Measurements from ENCODE around the gene ARFGAP3.

Gene ARFGAP3

GRCh38 chr22:42833104-42833503 is 24.0 kb downstream of the ARFGAP3 start:
- no peak overlapping the region for H3K4me3 ChIP-seq (ENCODE audit: low read depth, low read length)
- POLR2A ChIA-PET = interaction anchor here (0.6 kb wide), 1 partner anchor 175 kb away, joined by 4 read pairs; no protein-coding TSS in a partner anchor
- TF ChIP-seq ZNF324 (tag by site-specific recombination; IDR thresholded peaks at IDR 0.05) = no peak
- no peak for TF ChIP-seq ZBTB6 (tag by site-specific recombination; IDR thresholded peaks at IDR 0.05)
- no peak for TF ChIP-seq ZNF571 (tag by site-specific recombination; IDR thresholded peaks at IDR 0.05)
- TF ChIP-seq MZF1 (tag by site-specific recombination; IDR thresholded peaks at IDR 0.05; ENCODE audit: borderline replicate concordance) = no peak
- TF ChIP-seq FEZF1 (tag by site-specific recombination; IDR thresholded peaks at IDR 0.05) = no peak
- no peak for TF ChIP-seq ZIC2 (tag by site-specific recombination; IDR thresholded peaks at IDR 0.05)
- no peak for TF ChIP-seq ZNF423 (tag by site-specific recombination; IDR thresholded peaks at IDR 0.05)
- TF ChIP-seq ZFP3 (tag by site-specific recombination; IDR thresholded peaks at IDR 0.05; ENCODE audit: low read depth) = no peak
- no peak; the same call in 1 of the 2 replicates for TF ChIP-seq PRDM1 (tag by site-specific recombination; IDR thresholded peaks at IDR 0.05)
- TF ChIP-seq ZNF473 (tag by site-specific recombination; IDR thresholded peaks at IDR 0.05) = no peak
- no peak for TF ChIP-seq GLI4 (tag by site-specific recombination; IDR thresholded peaks at IDR 0.05)
- TF ChIP-seq KLF1 (tag by site-specific recombination; IDR thresholded peaks at IDR 0.05) = no peak
- TF ChIP-seq ZNF529 (tag by site-specific recombination; IDR thresholded peaks at IDR 0.05; ENCODE audit: insufficient replicate concordance) = no peak
- TF ChIP-seq ZNF837 (tag by site-specific recombination; IDR thresholded peaks at IDR 0.05) = no peak
- no peak for TF ChIP-seq ZNF747 (tag by site-specific recombination; IDR thresholded peaks at IDR 0.05)
- no peak for TF ChIP-seq ZNF768 (tag by site-specific recombination; IDR thresholded peaks at IDR 0.05)
- no peak for TF ChIP-seq ZNF202 (tag by site-specific recombination; IDR thresholded peaks at IDR 0.05; ENCODE audit: borderline replicate concordance)
- no peak for TF ChIP-seq ZFP37 (tag by site-specific recombination; IDR thresholded peaks at IDR 0.05)
- TF ChIP-seq ZBTB44 (tag by site-specific recombination; IDR thresholded peaks at IDR 0.05) = no peak
- no peak for TF ChIP-seq ZNF776 (tag by site-specific recombination; IDR thresholded peaks at IDR 0.05; ENCODE audit: borderline replicate concordance)
- H3K27ac ChIP-seq (ENCODE audit: extremely low read depth, low read depth, low read length) = no peak overlapping the region
- H3K4me1 ChIP-seq (ENCODE audit: control insufficient read depth, insufficient read depth, low read length) = no peaks in the 10 kb centered on the region
- H3K36me3 ChIP-seq (ENCODE audit: control insufficient read depth in 2 of 2, insufficient read depth in 1 of 2, low read length in 2 of 2) = peaks cover 49 to 86% of the 10 kb centered on the region in 2 experiments
- no peaks in the 10 kb centered on the region for H3K9me3 ChIP-seq (ENCODE audit: control insufficient read depth, insufficient read depth, low read depth, low read length)
- CTCF ChIA-PET = interaction anchor here (0.5 to 1.8 kb wide), 5 partner anchors 10 to 227 kb away, joined by 3 to 4 read pairs (median 3); no protein-coding TSS in a partner anchor

GRCh38 chr22:42831712-42832111 is 25.4 kb downstream of the ARFGAP3 start:
- ChIA-PET POLR2A (interaction anchor here (1.2 kb wide), 1 partner anchor 20 kb away, joined by 8 read pairs; no protein-coding TSS in a partner anchor), CTCF (interaction anchor here (0.6 to 1.3 kb wide), 2 partner anchors 9 to 11 kb away, joined by 5 to 6 read pairs; no protein-coding TSS in a partner anchor)
- Histone ChIP-seq H3K4me1 (ENCODE audit: control insufficient read depth, insufficient read depth, low read length) (no peaks in the 10 kb centered on the region), H3K4me3 (ENCODE audit: low read depth, low read length) (no peak overlapping the region), H3K27ac (ENCODE audit: extremely low read depth, low read depth, low read length) (no peak overlapping the region), H3K9me3 (ENCODE audit: control insufficient read depth, insufficient read depth, low read depth, low read length) (no peaks in the 10 kb centered on the region), H3K36me3 (ENCODE audit: control insufficient read depth in 2 of 2, insufficient read depth in 1 of 2, low read length in 2 of 2) (peaks cover 52 to 89% of the 10 kb centered on the region in 2 experiments)
- TF ChIP-seq ZNF558 (tag by site-specific recombination; IDR thresholded peaks at IDR 0.05) (no peak), ZSCAN30 (tag by site-specific recombination; IDR thresholded peaks at IDR 0.05) (no peak), ZNF121 (tag by site-specific recombination; IDR thresholded peaks at IDR 0.05) (peak; percentile 83), HOXD13 (CRISPR knock-in tag; IDR thresholded peaks at IDR 0.05; ENCODE audit: borderline replicate concordance) (no peak), REST (tag by site-specific recombination; IDR thresholded peaks at IDR 0.05) (no peak)
